H1 (cell line): Measurements from ENCODE around the gene SCN1B. TPM values are rescaled to one million over a fixed set of nuclear protein-coding genes. Genes with fewer than 3 reads are reported as not detected.

ENCODE experiments used
- BACH1 ChIP-seq: IDR thresholded peaks from 2 replicates; pipeline ENCODE4 v1.6.1; 2012; ENCODE audit warnings: low read length, improper control_type of control experiment
- RFX5 ChIP-seq: IDR thresholded peaks from 2 replicates; pipeline ENCODE4 v1.6.1; 2011; ENCODE audit warnings: low read depth, low read length, improper control_type of control experiment, borderline replicate concordance
- SIX5 ChIP-seq: IDR thresholded peaks from 2 replicates; pipeline ENCODE4 v1.6.1; 2011; ENCODE audit warnings: mild to moderate bottlenecking, low read depth, low read length
- SP4 ChIP-seq: IDR thresholded peaks from 2 replicates; pipeline ENCODE4 v1.6.1; 2012; ENCODE audit warnings: low read length, inconsistent platforms
- polyA plus RNA-seq, 7 experiments: library from polyadenylated mRNA; depleted of rRNA in 3 of 7; stranded (reverse) in 5 of 7; unstranded in 2 of 7; fragments of >200 nt in 5 of 7; fragments of 200-250 nt in 2 of 7; gene quantifications; 1 replicate in 5 of 7; 2 replicates in 1 of 7; 4 replicates in 1 of 7; pipeline versions ENCODE4 v1.2.1 to v1.2.3, GENCODE V29; 2011 to 2013; ENCODE audit warnings: missing spikeins in 2 of 7, mixed read lengths in 2 of 7
- total RNA-seq: library from RNA; stranded (reverse); fragmentation: NEBNext Ultra II Directional; extraction: Animal tissue kit (Norgen Biotek cat#: 25700); gene quantifications from 2 replicates; pipeline ENCODE4 v1.2.1, GENCODE V29; 2021

SCN1B gene
- total and polyA plus RNA-seq, 2 of the 8 experiments (the other 6 are each of a cell fraction or from before 2014, with no cell fraction given), result 3.1 to 3.5 TPM

- no peak for TF ChIP-seq SIX5
- no peak for TF ChIP-seq RFX5
- no peak for TF ChIP-seq BACH1
- no peak for TF ChIP-seq SP4
Measured at GRCh38 chr19:35054626-35055025, 24.4 kb downstream of the SCN1B start (continued).
